OCI-LY7 (cell line): Measurements from ENCODE around the gene FBXO9. TPM values are rescaled to one million over a fixed set of nuclear protein-coding genes. Genes with fewer than 3 reads are reported as not detected.
A peak's percentile ranks its signal among the peaks of the same experiment; 100 is the strongest.

ENCODE experiments used
- BruUV-seq: library from RNA; stranded (reverse); fragments of 400-500 nt; replicated peaks from 2 replicates; lab custom pipeline; 2021; lab: Mats Ljungman, UMichigan
- CTCF ChIA-PET: fragments of 300-600 bp; sonication (Branson Sonifier 250); formaldehyde crosslinking; loops from one replicate; lab custom pipeline; 2022; ENCODE audit warnings: antibody characterized with exemption; ENCODE audit not compliant: unreplicated experiment; lab: Charles Lee
- POLR2A ChIA-PET: fragments of 300-600 bp; sonication (Branson Sonifier 250); formaldehyde crosslinking; loops from one replicate; lab custom pipeline; 2022; ENCODE audit warnings: antibody characterized with exemption; lab: Charles Lee
- DNase-seq: peaks from one replicate; pipeline ENCODE4 v3.0.0-alpha.2; 2015; ENCODE audit warnings: low spot score
- H2AFZ ChIP-seq: fragments of 200-600 bp; sonication (generic), shearing (Covaris generic); 2 replicates; pipeline ENCODE4 v1.6.1; 2014; ENCODE audit warnings: mild to moderate bottlenecking, antibody characterized with exemption, low read length, moderate library complexity
- H3K27ac ChIP-seq: fragments of 200-600 bp; sonication (generic); 2 replicates; pipeline ENCODE4 v1.5.1; 2014; ENCODE audit warnings: mixed run types, low read depth, mild to moderate bottlenecking, moderate library complexity, low read length, inconsistent platforms; ENCODE audit not compliant: poor library complexity, severe bottlenecking
- H3K36me3 ChIP-seq: fragments of 200-600 bp; sonication (generic); 2 replicates; pipeline ENCODE4 v1.6.1; 2014; ENCODE audit warnings: mild to moderate bottlenecking, antibody characterized with exemption, low read length, moderate library complexity, mixed read lengths; ENCODE audit not compliant: insufficient read depth
- H3K4me1 ChIP-seq: fragments of 200-600 bp; sonication (generic); 2 replicates; pipeline ENCODE4 v1.5.1; 2014; ENCODE audit warnings: mild to moderate bottlenecking, low read length; ENCODE audit not compliant: insufficient read depth, poor library complexity, severe bottlenecking
- H3K4me2 ChIP-seq: fragments of 200-600 bp; sonication (generic); 2 replicates; pipeline ENCODE4 v1.6.1; 2014; ENCODE audit warnings: mild to moderate bottlenecking, low read length
- H3K4me3 ChIP-seq: fragments of 200-600 bp; sonication (generic); 2 replicates; pipeline ENCODE4 v1.5.1; 2014; ENCODE audit warnings: mild to moderate bottlenecking, low read depth, low read length; ENCODE audit not compliant: poor library complexity, severe bottlenecking
- H3K79me2 ChIP-seq: fragments of 200-600 bp; sonication (generic); 2 replicates; pipeline ENCODE4 v1.6.1; 2016; ENCODE audit warnings: low read depth, mild to moderate bottlenecking, low read length, moderate library complexity, mixed read lengths; ENCODE audit not compliant: insufficient read depth
- H3K9me2 ChIP-seq: fragments of 200-600 bp; sonication (generic); 2 replicates; pipeline ENCODE4 v1.6.1; 2016; ENCODE audit warnings: mild to moderate bottlenecking, low read length, mixed read lengths; ENCODE audit not compliant: insufficient read depth
- H3K9me3 ChIP-seq: fragments of 200-600 bp; sonication (generic); 2 replicates; pipeline ENCODE4 v1.6.1; 2014; ENCODE audit warnings: mild to moderate bottlenecking, mixed run types, low read length, mixed read lengths
- H4K20me1 ChIP-seq: fragments of 200-600 bp; sonication (generic); 2 replicates; pipeline ENCODE4 v1.6.1; 2014; ENCODE audit warnings: mild to moderate bottlenecking, antibody characterized with exemption, low read length, moderate library complexity, mixed read lengths; ENCODE audit not compliant: insufficient read depth
- EZH2phosphoT487 ChIP-seq: fragments of 200-600 bp; sonication (generic); IDR thresholded peaks from 2 replicates; pipeline ENCODE4 v1.6.1; 2018; ENCODE audit warnings: low read depth, borderline replicate concordance, mild to moderate bottlenecking, mixed run types, antibody characterized with exemption, low read length, moderate library complexity, mixed read lengths
- intact Hi-C: fragments of 100-400 bp; cut with micrococcal nuclease; formaldehyde crosslinking; loops from one replicate; pipeline ENCODE4 v1.10.0; 2022; ENCODE audit not compliant: unreplicated experiment
- total RNA-seq, 2 experiments: library from RNA; depleted of rRNA in 1 of 2; stranded (reverse); fragments of >200 nt in 1 of 2; shearing (Covaris generic) in 1 of 2; gene quantifications; 2 replicates each; pipeline ENCODE4 v1.2.3, GENCODE V29; 2014 to 2022
- TF ChIP-seq, protein P1 (sequence below): fragments of 200-600 bp; sonication (generic); conservative IDR thresholded peaks from 2 replicates; pipeline ENCODE4 v1.5.1; 2014; ENCODE audit warnings: mild to moderate bottlenecking, antibody characterized with exemption, low read length, moderate library complexity, mixed read lengths

The FBXO9 gene
- total RNA-seq, 2 experiments from 2014 or later: 23.5 to 67.7 TPM

DNA sequence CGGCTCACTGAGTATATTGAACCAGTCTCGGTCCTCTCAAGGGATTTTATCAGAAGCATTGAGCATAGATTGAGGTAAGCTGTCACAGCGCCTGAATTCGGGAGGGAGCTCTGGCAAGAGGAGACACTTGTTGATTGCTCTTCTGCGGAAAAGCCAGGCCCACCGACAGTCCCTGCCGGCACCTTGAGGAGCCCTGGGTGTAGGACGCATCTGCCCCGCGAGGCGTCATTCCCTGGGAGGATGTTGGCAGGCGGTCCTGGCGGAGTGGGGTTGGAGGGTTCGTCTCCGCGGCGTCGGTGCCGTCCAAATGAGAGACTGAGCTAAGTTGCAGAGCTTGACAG is 843 bp downstream of the FBXO9 start:
- H3K36me3 ChIP-seq: peaks cover 3% of the 10 kb centered on the region; the same call in 1 of the 2 replicates
- peak; percentile 15 for DNase-seq
- H3K9me2 ChIP-seq: no peaks in the 10 kb centered on the region
- peak overlapping the region; percentile 96; the same call in 1 of the 2 replicates for H2AFZ ChIP-seq
- ChIA-PET CTCF (interaction anchor here (0.9 kb wide), 1 partner anchor 341 kb away, joined by 3 read pairs; no protein-coding TSS in a partner anchor), POLR2A (interaction anchor here (0.9 to 1.9 kb wide), 6 partner anchors 9 to 781 kb away, joined by 3 to 7 read pairs (median 4); partner anchors contain the start of gene MCM3)
- peaks cover 7% of the 10 kb centered on the region; the same call in 1 of the 2 replicates for H4K20me1 ChIP-seq
- peaks cover 7% of the 10 kb centered on the region; the same call in 1 of the 2 replicates for H3K79me2 ChIP-seq
- H3K4me3 ChIP-seq: peak overlapping the region; percentile 78
- peaks cover 36% of the 10 kb centered on the region for H3K4me1 ChIP-seq
- peak overlapping the region; percentile 72 for H3K27ac ChIP-seq
- H3K4me2 ChIP-seq: peak overlapping the region; percentile 84
- H3K9me3 ChIP-seq: no peaks in the 10 kb centered on the region
- TF ChIP-seq, protein P1, sequence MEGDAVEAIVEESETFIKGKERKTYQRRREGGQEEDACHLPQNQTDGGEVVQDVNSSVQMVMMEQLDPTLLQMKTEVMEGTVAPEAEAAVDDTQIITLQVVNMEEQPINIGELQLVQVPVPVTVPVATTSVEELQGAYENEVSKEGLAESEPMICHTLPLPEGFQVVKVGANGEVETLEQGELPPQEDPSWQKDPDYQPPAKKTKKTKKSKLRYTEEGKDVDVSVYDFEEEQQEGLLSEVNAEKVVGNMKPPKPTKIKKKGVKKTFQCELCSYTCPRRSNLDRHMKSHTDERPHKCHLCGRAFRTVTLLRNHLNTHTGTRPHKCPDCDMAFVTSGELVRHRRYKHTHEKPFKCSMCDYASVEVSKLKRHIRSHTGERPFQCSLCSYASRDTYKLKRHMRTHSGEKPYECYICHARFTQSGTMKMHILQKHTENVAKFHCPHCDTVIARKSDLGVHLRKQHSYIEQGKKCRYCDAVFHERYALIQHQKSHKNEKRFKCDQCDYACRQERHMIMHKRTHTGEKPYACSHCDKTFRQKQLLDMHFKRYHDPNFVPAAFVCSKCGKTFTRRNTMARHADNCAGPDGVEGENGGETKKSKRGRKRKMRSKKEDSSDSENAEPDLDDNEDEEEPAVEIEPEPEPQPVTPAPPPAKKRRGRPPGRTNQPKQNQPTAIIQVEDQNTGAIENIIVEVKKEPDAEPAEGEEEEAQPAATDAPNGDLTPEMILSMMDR: no peak
- no peak for TF ChIP-seq EZH2phosphoT487
- intact Hi-C loops: no loop called here
- BruUV-seq: no TSS peak

DNA sequence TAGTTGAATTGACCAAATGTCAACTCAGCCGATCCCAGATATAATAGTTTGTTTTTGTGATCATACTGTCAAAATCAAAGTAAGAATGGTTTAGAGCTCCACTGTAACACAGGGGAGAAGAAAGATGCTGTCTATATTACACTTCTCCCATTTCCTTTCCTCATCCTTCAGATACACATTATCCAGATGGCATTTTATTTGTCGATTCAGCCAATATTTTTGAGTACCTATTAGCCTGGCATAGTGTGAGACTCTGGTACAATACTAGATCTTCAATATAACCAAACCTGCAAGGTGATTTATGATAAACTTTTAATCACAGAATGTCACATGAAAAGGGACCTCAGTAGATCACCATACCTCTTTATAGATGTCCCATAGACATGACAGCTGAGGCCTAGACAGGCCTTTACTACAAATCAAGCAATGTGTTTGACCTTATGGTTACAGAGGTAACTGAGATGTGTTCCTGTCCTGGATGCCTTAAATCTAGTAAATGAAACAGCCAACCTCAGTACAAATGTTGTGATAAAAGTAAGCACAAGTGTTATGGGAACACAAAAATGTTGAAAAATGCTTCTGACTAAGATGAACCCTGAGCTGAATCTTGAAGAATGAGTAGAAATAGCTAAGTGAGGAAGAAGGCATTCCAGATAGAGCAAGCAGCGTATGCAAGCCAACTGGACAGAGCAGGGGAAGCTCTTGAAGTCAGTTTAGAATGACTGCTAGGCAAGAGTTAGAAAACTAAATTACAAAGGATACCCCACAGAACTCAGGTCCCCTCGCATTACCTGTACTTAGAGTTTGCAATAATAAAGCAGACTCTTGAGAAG is 1.9 kb downstream of the FBXO9 start:
- H3K79me2 ChIP-seq: peaks cover 7% of the 10 kb centered on the region; the same call in 1 of the 2 replicates
- BruUV-seq: TSS peak; percentile 49

More for the DNA sequence above, 1.9 kb downstream of the FBXO9 start:
- TF ChIP-seq, protein P1: no peak
- TF ChIP-seq EZH2phosphoT487: no peak
- Histone ChIP-seq H3K9me3 (no peaks in the 10 kb centered on the region), H3K4me2 (peak overlapping the region; percentile 84), H3K27ac (no peak overlapping the region), H3K4me3 (peak overlapping the region; percentile 78), H3K4me1 (peaks cover 36% of the 10 kb centered on the region), H3K9me2 (no peaks in the 10 kb centered on the region), H3K36me3 (peaks cover 3% of the 10 kb centered on the region; the same call in 1 of the 2 replicates), H2AFZ (no peak overlapping the region), H4K20me1 (peaks cover 7% of the 10 kb centered on the region; the same call in 1 of the 2 replicates)
- POLR2A ChIA-PET: interaction anchor here (0.9 to 1.9 kb wide), 6 partner anchors 8 to 782 kb away, joined by 3 to 7 read pairs (median 4); partner anchors contain the start of gene MCM3
- CTCF ChIA-PET: interaction anchor here (0.8 to 1.1 kb wide), 2 partner anchors 28 to 72 kb away, joined by 3 read pairs; partner anchors contain the start of gene GSTA4
- DNase-seq: no peak
- intact Hi-C loops: no loop called here
